Neural cell (in vitro differentiated cells): ENCODE results near the gene ZNF787. TPM values are rescaled to one million over a fixed set of nuclear protein-coding genes. Genes with fewer than 3 reads are reported as not detected.

ENCODE experiments used
- H2AFZ ChIP-seq: fragments of 200-600, 300-800 bp; sonication (generic), shearing (Covaris generic); 2 replicates; pipeline ENCODE4 v1.6.0; 2014; ENCODE audit warnings: low read depth, mild to moderate bottlenecking, antibody characterized with exemption, low read length, moderate library complexity
- H3F3A ChIP-seq: fragments of 200-600 bp; shearing (Covaris generic); 2 replicates; pipeline ENCODE4 v1.6.1; 2016; ENCODE audit warnings: mild to moderate bottlenecking, moderate library complexity, mixed read lengths, antibody characterized with exemption, low read length; ENCODE audit not compliant: insufficient read depth, poor library complexity, severe bottlenecking
- H3K27ac ChIP-seq: fragments of 200-600, 300-800 bp; sonication (generic), shearing (Covaris generic); 2 replicates; pipeline ENCODE4 v1.5.1; 2014; ENCODE audit warnings: mild to moderate bottlenecking, low read length, moderate library complexity
- H3K27me3 ChIP-seq: fragments of 300-800, 200-600 bp; sonication (generic), shearing (Covaris generic); 2 replicates; pipeline ENCODE4 v1.6.0; 2014; ENCODE audit warnings: mild to moderate bottlenecking, low read depth, low read length, moderate library complexity; ENCODE audit not compliant: insufficient read depth
- H3K36me3 ChIP-seq: fragments of 300-800, 200-600 bp; sonication (generic), shearing (Covaris generic); 2 replicates; pipeline ENCODE4 v1.5.1; 2014; ENCODE audit warnings: mild to moderate bottlenecking, antibody characterized with exemption, low read length, moderate library complexity; ENCODE audit not compliant: insufficient read depth
- H3K4me2 ChIP-seq: fragments of 300-800, 200-600 bp; sonication (generic), shearing (Covaris generic); 2 replicates; pipeline ENCODE4 v1.6.0; 2014; ENCODE audit warnings: mild to moderate bottlenecking, low read length
- H3K4me3 ChIP-seq: fragments of 300-800, 200-600 bp; sonication (generic), shearing (Covaris generic); 2 replicates; pipeline ENCODE4 v1.5.1; 2014; ENCODE audit warnings: mild to moderate bottlenecking, low read length, moderate library complexity
- H3K79me2 ChIP-seq: fragments of 200-600 bp; shearing (Covaris generic); replicated peaks from 2 replicates; pipeline ENCODE4 v1.6.0; 2014; ENCODE audit warnings: mild to moderate bottlenecking, low read length, moderate library complexity; ENCODE audit not compliant: insufficient read depth
- H3K9ac ChIP-seq: fragments of 300-800, 200-600 bp; sonication (generic), shearing (Covaris generic); 2 replicates; pipeline ENCODE4 v1.6.1; 2016; ENCODE audit warnings: mild to moderate bottlenecking, low read length, mixed read lengths
- H3K9me2 ChIP-seq: fragments of 200-600 bp; shearing (Covaris generic); 2 replicates; pipeline ENCODE4 v1.6.1; 2016; ENCODE audit warnings: mild to moderate bottlenecking, low read length, mixed read lengths; ENCODE audit not compliant: insufficient read depth
- H3K9me3 ChIP-seq: fragments of 200-600, 300-800 bp; sonication (generic), shearing (Covaris generic); 2 replicates; pipeline ENCODE4 v1.6.1; 2016; ENCODE audit warnings: mild to moderate bottlenecking, mixed run types, low read length, moderate library complexity, mixed read lengths
- H4K20me1 ChIP-seq: fragments of 200-600 bp; shearing (Covaris generic); 2 replicates; pipeline ENCODE4 v1.6.1; 2016; ENCODE audit warnings: mild to moderate bottlenecking, mixed run types; ENCODE audit not compliant: insufficient read depth
- CTCF ChIP-seq: fragments of 450-650 bp; IDR thresholded peaks from 2 replicates; pipeline ENCODE4 v1.5.1; 2014; ENCODE audit warnings: antibody characterized with exemption, mild to moderate bottlenecking, moderate library complexity; ENCODE audit not compliant: poor library complexity, severe bottlenecking
- EP300 ChIP-seq: fragments of 450-650 bp; conservative IDR thresholded peaks from 2 replicates; pipeline ENCODE4 v1.6.1; 2014; ENCODE audit warnings: antibody characterized with exemption, mild to moderate bottlenecking, moderate library complexity; ENCODE audit not compliant: poor library complexity, severe bottlenecking
- EZH2 ChIP-seq: fragments of 200-600, 300-800 bp; shearing (Covaris generic), sonication (generic); IDR thresholded peaks from 2 replicates; pipeline ENCODE4 v1.6.1; 2014; ENCODE audit warnings: antibody characterized with exemption, low read length, borderline replicate concordance, mild to moderate bottlenecking; ENCODE audit not compliant: insufficient read depth, poor library complexity, severe bottlenecking
- POLR2AphosphoS5 ChIP-seq: IDR thresholded peaks from 2 replicates; pipeline ENCODE4 v1.6.1; 2012
- RAD21 ChIP-seq: fragments of 450-650 bp; conservative IDR thresholded peaks from 2 replicates; pipeline ENCODE4 v1.6.1; 2014; ENCODE audit warnings: antibody characterized with exemption, mild to moderate bottlenecking, moderate library complexity
- REST ChIP-seq: IDR thresholded peaks from 2 replicates; pipeline ENCODE4 v1.6.1; 2012; ENCODE audit warnings: borderline replicate concordance
- SMC3 ChIP-seq: fragments of 450-650 bp; conservative IDR thresholded peaks from 2 replicates; pipeline ENCODE4 v1.6.1; 2014; ENCODE audit warnings: antibody characterized with exemption, mild to moderate bottlenecking, moderate library complexity; ENCODE audit not compliant: poor library complexity
- TAF1 ChIP-seq: IDR thresholded peaks from 2 replicates; pipeline ENCODE4 v1.6.1; 2012; ENCODE audit warnings: low read depth
- polyA plus RNA-seq: library from polyadenylated mRNA; depleted of rRNA; stranded (reverse); fragments of >200 nt; gene quantifications from 2 replicates; pipeline ENCODE4 v1.2.3, GENCODE V29; 2014

Gene ZNF787
- polyA plus RNA-seq, 1 donor from 2014 or later = 11.4 TPM

GRCh38 chr19:56162258-56162657 is 41.2 kb upstream of the ZNF787 start:
- Histone ChIP-seq H3K4me2 (no peak overlapping the region), H3K27ac (no peak overlapping the region), H3K36me3 (no peaks in the 10 kb centered on the region), H2AFZ (no peak overlapping the region), H3K27me3 (no peaks in the 10 kb centered on the region), H3K79me2 (no peaks in the 10 kb centered on the region), H3F3A (no peaks in the 10 kb centered on the region), H3K4me3 (no peak overlapping the region), H3K9me3 (no peaks in the 10 kb centered on the region), H3K9ac (no peak overlapping the region), H4K20me1 (no peaks in the 10 kb centered on the region), H3K9me2 (no peaks in the 10 kb centered on the region)
- TF ChIP-seq POLR2AphosphoS5 = no peak
- TF ChIP-seq REST = no peak
- no peak for TF ChIP-seq EP300
- TF ChIP-seq RAD21 = no peak
- no peak for TF ChIP-seq SMC3
- TF ChIP-seq TAF1 = no peak
- TF ChIP-seq EZH2 = no peak
- TF ChIP-seq CTCF = no peak

GRCh38 chr19:56161534-56161933 is 40.4 kb upstream of the ZNF787 start:
- TF ChIP-seq SMC3 = no peak
- TF ChIP-seq REST = no peak
- no peak for TF ChIP-seq RAD21
- Histone ChIP-seq H3K9ac (no peak overlapping the region), H3K36me3 (no peaks in the 10 kb centered on the region), H4K20me1 (no peaks in the 10 kb centered on the region), H3K27me3 (no peaks in the 10 kb centered on the region), H3K27ac (no peak overlapping the region), H2AFZ (no peak overlapping the region), H3F3A (no peaks in the 10 kb centered on the region), H3K79me2 (no peaks in the 10 kb centered on the region), H3K4me2 (no peak overlapping the region), H3K4me3 (no peak overlapping the region), H3K9me2 (no peaks in the 10 kb centered on the region), H3K9me3 (no peaks in the 10 kb centered on the region)
